MCF 10A (cell line): ENCODE data around the gene DSCAML1. TPM values are rescaled to one million over a fixed set of nuclear protein-coding genes. Genes with fewer than 3 reads are reported as not detected.

ENCODE experiments used
- BruUV-seq: library from RNA; stranded (reverse); fragments of 400-500 nt; replicated peaks from 2 replicates; lab custom pipeline; 2021; lab: Mats Ljungman, UMichigan
- CTCF ChIA-PET: fragments of 300-600 bp; sonication (Branson Sonifier 250); formaldehyde crosslinking; extraction: SDS; loops from one replicate; lab custom pipeline; 2021; ENCODE audit warnings: antibody characterized with exemption, inconsistent platforms; lab: Yijun Ruan, JAX
- POLR2A ChIA-PET: fragments of 300-600, 350-650 bp; sonication (Branson Sonifier 250); formaldehyde crosslinking; extraction: SDS; loops from one replicate; lab custom pipeline; 2020; ENCODE audit warnings: antibody characterized with exemption, inconsistent platforms; lab: Yijun Ruan, JAX
- DNase-seq: peaks from one replicate; pipeline ENCODE4 v3.0.0-alpha.2; 2018; ENCODE audit not compliant: unreplicated experiment
- H3K27ac Mint-ChIP-seq: one replicate; pipeline ENCODE4 v1.8.0; 2022; ENCODE audit warnings: mild to moderate bottlenecking, low read depth, mixed read lengths; ENCODE audit not compliant: unreplicated experiment
- H3K27me3 Mint-ChIP-seq: one replicate; pipeline ENCODE4 v1.8.0; 2022; ENCODE audit warnings: mixed read lengths; ENCODE audit not compliant: insufficient read depth, unreplicated experiment
- H3K36me3 Mint-ChIP-seq: one replicate; pipeline ENCODE4 v1.8.0; 2022; ENCODE audit warnings: mild to moderate bottlenecking, moderate library complexity, mixed read lengths; ENCODE audit not compliant: insufficient read depth, unreplicated experiment
- H3K4me1 Mint-ChIP-seq: one replicate; pipeline ENCODE4 v1.8.0; 2022; ENCODE audit warnings: mixed read lengths; ENCODE audit not compliant: insufficient read depth, unreplicated experiment
- H3K4me3 Mint-ChIP-seq: one replicate; pipeline ENCODE4 v1.8.0; 2022; ENCODE audit warnings: mild to moderate bottlenecking, moderate library complexity, mixed read lengths; ENCODE audit not compliant: unreplicated experiment
- H3K9me3 Mint-ChIP-seq: one replicate; pipeline ENCODE4 v1.8.0; 2022; ENCODE audit warnings: mixed read lengths; ENCODE audit not compliant: unreplicated experiment
- CTCF ChIP-seq: fragments of 200-600 bp; IDR thresholded peaks from one replicate; pipeline ENCODE4 v1.8.0; 2022; ENCODE audit warnings: antibody characterized with exemption, mild to moderate bottlenecking; ENCODE audit not compliant: unreplicated experiment
- intact Hi-C: fragments of 100-400 bp; cut with micrococcal nuclease; formaldehyde crosslinking; loops from 2 replicates; pipeline ENCODE4 v1.14.1; 2022
- total RNA-seq: library from RNA; stranded (reverse); gene quantifications from 2 replicates; pipeline ENCODE4 v1.2.3, GENCODE V29; 2022

Gene DSCAML1
- total RNA-seq, 1 experiment from 2014 or later = not detected

GRCh38 chr11:117834068-117834810 is 37.2 kb upstream of the DSCAML1 start:
- no peaks in the 10 kb centered on the region for H3K4me1 Mint-ChIP-seq
- no peak overlapping the region for H3K27ac Mint-ChIP-seq
- intact Hi-C loops = no loop called here
- BruUV-seq = no TSS peak
- POLR2A ChIA-PET = no interaction called here
- H3K9me3 Mint-ChIP-seq = no peaks in the 10 kb centered on the region
- CTCF ChIA-PET = interaction anchor here (0.5 to 3.8 kb wide), 10 partner anchors 9 to 408 kb away, joined by 3 to 51 read pairs (median 5); no protein-coding TSS in a partner anchor
- H3K4me3 Mint-ChIP-seq = no peak overlapping the region
- peaks cover 53% of the 10 kb centered on the region for H3K27me3 Mint-ChIP-seq
- H3K36me3 Mint-ChIP-seq = peaks cover 6% of the 10 kb centered on the region
- no peak for TF ChIP-seq CTCF
- no peak for DNase-seq

GRCh38 chr11:117833401-117833891 is 36.4 kb upstream of the DSCAML1 start:
- Mint-ChIP-seq H3K4me1 (peaks cover 5% of the 10 kb centered on the region), H3K36me3 (peaks cover 6% of the 10 kb centered on the region), H3K4me3 (no peak overlapping the region), H3K9me3 (no peaks in the 10 kb centered on the region), H3K27ac (no peak overlapping the region), H3K27me3 (peaks cover 46% of the 10 kb centered on the region)
- BruUV-seq = no TSS peak
- ChIA-PET POLR2A (interaction anchor here (0.6 to 0.7 kb wide), 2 partner anchors 478 to 496 kb away, joined by 3 read pairs; no protein-coding TSS in a partner anchor), CTCF (interaction anchor here (0.5 to 3.8 kb wide), 11 partner anchors 10 to 1053 kb away, joined by 3 to 51 read pairs (median 4); no protein-coding TSS in a partner anchor)
- no peak for TF ChIP-seq CTCF
- DNase-seq = peak; percentile 75
- intact Hi-C loops = no loop called here

- CTCF ChIA-PET = interaction anchor here (0.5 to 3.8 kb wide), 7 partner anchors 11 to 406 kb away, joined by 3 to 51 read pairs (median 4); no protein-coding TSS in a partner anchor
- H3K9me3 Mint-ChIP-seq = no peaks in the 10 kb centered on the region
Observed at GRCh38 chr11:117832511-117832910, 35.5 kb upstream of the DSCAML1 start.

More at GRCh38 chr11:117832511-117832910, 35.5 kb upstream of the DSCAML1 start:
- peaks cover 37% of the 10 kb centered on the region for H3K27me3 Mint-ChIP-seq
- TF ChIP-seq CTCF = no peak
- no peak overlapping the region for H3K4me3 Mint-ChIP-seq
- BruUV-seq = no TSS peak
- peaks cover 5% of the 10 kb centered on the region for H3K4me1 Mint-ChIP-seq
- POLR2A ChIA-PET = no interaction called here
- peaks cover 2% of the 10 kb centered on the region for H3K36me3 Mint-ChIP-seq
- intact Hi-C loops = no loop called here
- DNase-seq = no peak
- peak overlapping the region; percentile 66 for H3K27ac Mint-ChIP-seq
